Activated T-cell treated with anti-CD3 and anti-CD28 coated beads, Interleukin-2, amount 50 U/mL, for 24 hours (primary cell): ENCODE data around the gene FOXL2NB.
A peak's percentile ranks its signal among the peaks of the same experiment; 100 is the strongest.
"Not testable (repeated sequence)": the region's sequence is repeated elsewhere in the genome, so short reads cannot be mapped to it uniquely, and the experiment has no call there.

Experiments used
- DNase-seq: peaks from one replicate; pipeline ENCODE4 v3.0.0-alpha.2; 2020
- H3K27ac Mint-ChIP-seq: 2 replicates; pipeline ENCODE4 v1.8.0; 2020; ENCODE audit warnings: mild to moderate bottlenecking, mixed read lengths
- H3K27me3 Mint-ChIP-seq: 2 replicates; pipeline ENCODE4 v1.8.0; 2020; ENCODE audit warnings: mixed read lengths
- H3K36me3 Mint-ChIP-seq: 2 replicates; pipeline ENCODE4 v1.8.0; 2020; ENCODE audit warnings: low read depth, mixed read lengths
- H3K4me1 Mint-ChIP-seq: 2 replicates; pipeline ENCODE4 v1.8.0; 2020; ENCODE audit warnings: low read depth, mixed read lengths
- H3K4me3 Mint-ChIP-seq: 2 replicates; pipeline ENCODE4 v1.8.0; 2020; ENCODE audit warnings: mild to moderate bottlenecking, moderate library complexity, mixed read lengths
- H3K9me3 Mint-ChIP-seq: 2 replicates; pipeline ENCODE4 v1.8.0; 2020; ENCODE audit warnings: mixed read lengths

The FOXL2NB gene

GRCh38 chr3:138916824-138917223, 30.2 kb upstream of the FOXL2NB start:
- no peak for DNase-seq
- no peak overlapping the region for H3K4me3 Mint-ChIP-seq
- H3K9me3 Mint-ChIP-seq, result no peaks in the 10 kb centered on the region

GRCh38 chr3:138919325-138919724, 27.7 kb upstream of the FOXL2NB start:
- H3K27ac Mint-ChIP-seq, result no peak overlapping the region
- H3K27me3 Mint-ChIP-seq, result peaks cover 11% of the 10 kb centered on the region
- no peaks in the 10 kb centered on the region for H3K9me3 Mint-ChIP-seq
- H3K4me1 Mint-ChIP-seq, result peaks cover 3% of the 10 kb centered on the region
- no peaks in the 10 kb centered on the region for H3K36me3 Mint-ChIP-seq
- DNase-seq, result no peak
- H3K4me3 Mint-ChIP-seq, result no peak overlapping the region

More at GRCh38 chr3:138916824-138917223, 30.2 kb upstream of the FOXL2NB start:
- peaks cover 3% of the 10 kb centered on the region for H3K27me3 Mint-ChIP-seq
- no peak overlapping the region for H3K27ac Mint-ChIP-seq
- peaks cover 3% of the 10 kb centered on the region for H3K4me1 Mint-ChIP-seq
- H3K36me3 Mint-ChIP-seq, result no peaks in the 10 kb centered on the region

GRCh38 chr3:138921316-138922292, 25.4 kb upstream of the FOXL2NB start:
- no peak overlapping the region for H3K4me3 Mint-ChIP-seq
- H3K4me1 Mint-ChIP-seq, result no peaks in the 10 kb centered on the region
- DNase-seq, result no peak
- H3K36me3 Mint-ChIP-seq, result no peaks in the 10 kb centered on the region
- H3K9me3 Mint-ChIP-seq, result no peaks in the 10 kb centered on the region
- H3K27me3 Mint-ChIP-seq, result peaks cover 19% of the 10 kb centered on the region
- no peak overlapping the region for H3K27ac Mint-ChIP-seq

GRCh38 chr3:138922400-138922799, 24.6 kb upstream of the FOXL2NB start:
- not testable (repeated sequence) for H3K36me3 Mint-ChIP-seq, H3K9me3 Mint-ChIP-seq, H3K27ac Mint-ChIP-seq, H3K4me3 Mint-ChIP-seq, DNase-seq, H3K4me1 Mint-ChIP-seq
- H3K27me3 Mint-ChIP-seq, result peaks cover 19% of the 10 kb centered on the region

- no peaks in the 10 kb centered on the region for H3K9me3 Mint-ChIP-seq
These were observed 23.5 kb upstream of the FOXL2NB start for GRCh38 chr3:138923531-138923994.

GRCh38 chr3:138928727-138929372, 18.2 kb upstream of the FOXL2NB start:
- Mint-ChIP-seq H3K4me3 (no peak overlapping the region), H3K36me3 (no peaks in the 10 kb centered on the region), H3K27ac (no peak overlapping the region), H3K9me3 (no peaks in the 10 kb centered on the region), H3K4me1 (no peaks in the 10 kb centered on the region), H3K27me3 (peaks cover 33% of the 10 kb centered on the region)
- DNase-seq, result no peak

More at GRCh38 chr3:138923531-138923994, 23.5 kb upstream of the FOXL2NB start:
- peak; percentile 86 for DNase-seq
- H3K27me3 Mint-ChIP-seq, result peaks cover 19% of the 10 kb centered on the region
- H3K4me1 Mint-ChIP-seq, result no peaks in the 10 kb centered on the region
- no peak overlapping the region for H3K4me3 Mint-ChIP-seq
- H3K36me3 Mint-ChIP-seq, result no peaks in the 10 kb centered on the region
- no peak overlapping the region for H3K27ac Mint-ChIP-seq

- no peak for DNase-seq
- no peak overlapping the region for H3K27ac Mint-ChIP-seq
- H3K4me3 Mint-ChIP-seq, result no peak overlapping the region
- H3K9me3 Mint-ChIP-seq, result no peaks in the 10 kb centered on the region
- H3K4me1 Mint-ChIP-seq, result peaks cover 24% of the 10 kb centered on the region
- H3K27me3 Mint-ChIP-seq, result peaks cover 64% of the 10 kb centered on the region
- no peaks in the 10 kb centered on the region for H3K36me3 Mint-ChIP-seq
These were observed 13.8 kb upstream of the FOXL2NB start for GRCh38 chr3:138933068-138933668.

- H3K27me3 Mint-ChIP-seq, result peaks cover 73% of the 10 kb centered on the region
- H3K36me3 Mint-ChIP-seq, result no peaks in the 10 kb centered on the region
- H3K9me3 Mint-ChIP-seq, result no peaks in the 10 kb centered on the region
- H3K27ac Mint-ChIP-seq, result no peak overlapping the region
- no peak overlapping the region for H3K4me3 Mint-ChIP-seq
- peaks cover 34% of the 10 kb centered on the region for H3K4me1 Mint-ChIP-seq
- no peak for DNase-seq
These were observed 12.9 kb upstream of the FOXL2NB start for GRCh38 chr3:138933981-138934691.

- peak overlapping the region; percentile 73 for H3K4me3 Mint-ChIP-seq
- no peaks in the 10 kb centered on the region for H3K36me3 Mint-ChIP-seq
- no peak overlapping the region for H3K27ac Mint-ChIP-seq
- DNase-seq, result no peak
- peaks cover 86% of the 10 kb centered on the region for H3K27me3 Mint-ChIP-seq
- peaks cover 40% of the 10 kb centered on the region for H3K4me1 Mint-ChIP-seq
- no peaks in the 10 kb centered on the region for H3K9me3 Mint-ChIP-seq
These were observed 11.5 kb upstream of the FOXL2NB start for GRCh38 chr3:138935505-138935862.

- Mint-ChIP-seq H3K4me3 (peak overlapping the region; percentile 73), H3K36me3 (no peaks in the 10 kb centered on the region), H3K27ac (no peak overlapping the region), H3K9me3 (no peaks in the 10 kb centered on the region), H3K27me3 (peaks cover 88% of the 10 kb centered on the region), H3K4me1 (peaks cover 40% of the 10 kb centered on the region)
- DNase-seq, result peak; percentile 89
These were observed 10.9 kb upstream of the FOXL2NB start for GRCh38 chr3:138935863-138936740.

- Mint-ChIP-seq H3K4me1 (peaks cover 40% of the 10 kb centered on the region), H3K27me3 (peaks cover 96% of the 10 kb centered on the region), H3K27ac (no peak overlapping the region), H3K36me3 (no peaks in the 10 kb centered on the region), H3K4me3 (peak overlapping the region; percentile 73), H3K9me3 (no peaks in the 10 kb centered on the region)
- peak; percentile 47 for DNase-seq
These were observed 10.0 kb upstream of the FOXL2NB start for GRCh38 chr3:138936741-138937689.

- Mint-ChIP-seq H3K27me3 (peaks cover 99% of the 10 kb centered on the region), H3K9me3 (no peaks in the 10 kb centered on the region), H3K4me1 (peaks cover 40% of the 10 kb centered on the region), H3K27ac (no peak overlapping the region), H3K4me3 (no peak overlapping the region), H3K36me3 (no peaks in the 10 kb centered on the region)
- DNase-seq, result no peak
These were observed 9.3 kb upstream of the FOXL2NB start for GRCh38 chr3:138937690-138938055.
